HEK293T (cell line): ENCODE measurements around the gene LAMA3.

Source experiments
- ARNT ChIP-seq: fragments of 450-650 bp; IDR thresholded peaks from 2 replicates; pipeline ENCODE4 v1.6.1; 2017; ENCODE audit warnings: mild to moderate bottlenecking
- BHLHE40 ChIP-seq: fragments of 450-650 bp; IDR thresholded peaks from 2 replicates; pipeline ENCODE4 v1.6.1; 2016; ENCODE audit warnings: mild to moderate bottlenecking, moderate library complexity, borderline replicate concordance
- CTBP1 ChIP-seq: fragments of 450-650 bp; IDR thresholded peaks from 2 replicates; pipeline ENCODE4 v1.6.1; 2016; ENCODE audit warnings: borderline replicate concordance
- ELF4 ChIP-seq: fragments of 450-650 bp; IDR thresholded peaks from 2 replicates; pipeline ENCODE4 v1.6.1; 2017; ENCODE audit warnings: antibody characterized with exemption
- FOXA1 ChIP-seq: fragments of 450-650 bp; IDR thresholded peaks from 2 replicates; pipeline ENCODE4 v1.6.1; 2016; ENCODE audit warnings: mild to moderate bottlenecking
- FOXK2 ChIP-seq: fragments of 450-650 bp; IDR thresholded peaks from 2 replicates; pipeline ENCODE4 v1.6.1; 2016; ENCODE audit warnings: mild to moderate bottlenecking
- FOXM1 ChIP-seq: fragments of 450-650 bp; IDR thresholded peaks from 2 replicates; pipeline ENCODE4 v1.6.1; 2017; ENCODE audit warnings: mild to moderate bottlenecking, borderline replicate concordance
- HDGF ChIP-seq: fragments of 450-650 bp; IDR thresholded peaks from 2 replicates; pipeline ENCODE4 v1.6.1; 2017; ENCODE audit warnings: antibody characterized with exemption, borderline replicate concordance
- LEF1 ChIP-seq: fragments of 450-650 bp; IDR thresholded peaks from 2 replicates; pipeline ENCODE4 v1.6.1; 2017; ENCODE audit warnings: mild to moderate bottlenecking, borderline replicate concordance
- SP1 ChIP-seq: fragments of 450-650 bp; IDR thresholded peaks from 2 replicates; pipeline ENCODE4 v1.6.1; 2017
- SUZ12 ChIP-seq: fragments of 450-650 bp; IDR thresholded peaks from 2 replicates; pipeline ENCODE4 v1.6.1; 2016; ENCODE audit warnings: mild to moderate bottlenecking
- TF ChIP-seq, protein P1 (sequence below): fragments of 450-650 bp; IDR thresholded peaks from 2 replicates; pipeline ENCODE4 v1.6.1; 2016

- no peak for TF ChIP-seq HDGF
- TF ChIP-seq FOXK2 = no peak
- TF ChIP-seq ELF4 = no peak
- TF ChIP-seq FOXM1 = no peak
- no peak for TF ChIP-seq ARNT
- TF ChIP-seq, protein P1, sequence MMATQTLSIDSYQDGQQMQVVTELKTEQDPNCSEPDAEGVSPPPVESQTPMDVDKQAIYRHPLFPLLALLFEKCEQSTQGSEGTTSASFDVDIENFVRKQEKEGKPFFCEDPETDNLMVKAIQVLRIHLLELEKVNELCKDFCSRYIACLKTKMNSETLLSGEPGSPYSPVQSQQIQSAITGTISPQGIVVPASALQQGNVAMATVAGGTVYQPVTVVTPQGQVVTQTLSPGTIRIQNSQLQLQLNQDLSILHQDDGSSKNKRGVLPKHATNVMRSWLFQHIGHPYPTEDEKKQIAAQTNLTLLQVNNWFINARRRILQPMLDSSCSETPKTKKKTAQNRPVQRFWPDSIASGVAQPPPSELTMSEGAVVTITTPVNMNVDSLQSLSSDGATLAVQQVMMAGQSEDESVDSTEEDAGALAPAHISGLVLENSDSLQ = no peak
- no peak for TF ChIP-seq FOXA1
- TF ChIP-seq SP1 = no peak
- TF ChIP-seq BHLHE40 = no peak
- TF ChIP-seq CTBP1 = no peak
- TF ChIP-seq SUZ12 = no peak
- TF ChIP-seq LEF1 = no peak
Measured at GRCh38 chr18:23641143-23641720, 48.0 kb upstream of the LAMA3 start.
